Panc1 (cell line): ENCODE data around the gene ENOX1. TPM values are rescaled to one million over a fixed set of nuclear protein-coding genes. Genes with fewer than 3 reads are reported as not detected.
"Not testable (repeated sequence)": the region's sequence is repeated elsewhere in the genome, so short reads cannot be mapped to it uniquely, and the experiment has no call there.

Experiments used
- ATAC-seq: fragments of 200-7000 bp; cut with Tn5 transposase; 2 replicates; pipeline ENCODE4 v1.9.1; 2020; ENCODE audit warnings: mild to moderate bottlenecking, moderate library complexity
- BruUV-seq: library from RNA; stranded (reverse); fragments of 400-500 nt; replicated peaks from 2 replicates; lab custom pipeline; 2021; lab: Mats Ljungman, UMichigan
- CTCF ChIA-PET: fragments of 300-600 bp; sonication (Branson Sonifier 250); formaldehyde crosslinking; loops from one replicate; lab custom pipeline; 2022; ENCODE audit warnings: antibody characterized with exemption; lab: Charles Lee
- POLR2A ChIA-PET: fragments of 300-600 bp; sonication (Branson Sonifier 250); formaldehyde crosslinking; loops from one replicate; lab custom pipeline; 2022; ENCODE audit warnings: antibody characterized with exemption; lab: Charles Lee
- DNase-seq: peaks from one replicate; pipeline ENCODE4 v3.0.0-alpha.2; 2010; ENCODE audit warnings: low read depth, low spot score
- H3K27ac ChIP-seq: 2 replicates; pipeline ENCODE4 v1.5.1; 2011; ENCODE audit warnings: mild to moderate bottlenecking, low read length, inconsistent platforms
- H3K27me3 ChIP-seq: fragments of 200-500 bp; sonication (Bioruptor generic); 2 replicates; pipeline ENCODE4 v1.6.0; 2014; ENCODE audit warnings: low read length, inconsistent platforms; ENCODE audit not compliant: control insufficient read depth, insufficient read depth
- H3K36me3 ChIP-seq: fragments of 200-500 bp; sonication (Bioruptor generic); 2 replicates; pipeline ENCODE4 v1.5.1; 2014; ENCODE audit warnings: inconsistent platforms, mild to moderate bottlenecking, low read length, moderate library complexity; ENCODE audit not compliant: control insufficient read depth, insufficient read depth
- H3K4me1 ChIP-seq: 2 replicates; pipeline ENCODE4 v1.5.1; 2011; ENCODE audit warnings: inconsistent platforms, mild to moderate bottlenecking, low read length, moderate library complexity; ENCODE audit not compliant: control insufficient read depth, insufficient read depth
- H3K4me3 ChIP-seq, 2 experiments: 2 replicates each; pipeline ENCODE4 v1.5.1; 2011 to 2012; ENCODE audit warnings: low read depth in 2 of 2, low read length in 2 of 2, mild to moderate bottlenecking in 2 of 2, inconsistent platforms in 1 of 2, moderate library complexity in 1 of 2
- H3K9me3 ChIP-seq: fragments of 200-500 bp; sonication (Bioruptor generic); 2 replicates; pipeline ENCODE4 v1.5.1; 2014; ENCODE audit warnings: low read depth, mild to moderate bottlenecking, inconsistent platforms, low read length, moderate library complexity; ENCODE audit not compliant: control insufficient read depth, insufficient read depth
- POLR2AphosphoS5 ChIP-seq: IDR thresholded peaks from 2 replicates; pipeline ENCODE4 v1.6.1; 2012; ENCODE audit warnings: mild to moderate bottlenecking, low read depth, low read length, moderate library complexity
- SIN3A ChIP-seq: IDR thresholded peaks from 2 replicates; pipeline ENCODE4 v1.6.1; 2012; ENCODE audit warnings: low read depth, mild to moderate bottlenecking, low read length, moderate library complexity, borderline replicate concordance; ENCODE audit not compliant: insufficient read depth
- TCF7L2 ChIP-seq: IDR thresholded peaks from 2 replicates; pipeline ENCODE4 v1.6.1; 2011; ENCODE audit warnings: mild to moderate bottlenecking, low read depth, low read length, inconsistent platforms
- in situ Hi-C: cut with HindIII; loops from 2 replicates; pipeline ENCODE4 v1.10.0; 2016; ENCODE audit warnings: low sequenced_read_pairs, low pct_unique_long_range_greater_than_20kb
- intact Hi-C: fragments of 100-400 bp; cut with micrococcal nuclease; formaldehyde crosslinking; loops from one replicate; pipeline ENCODE4 v1.10.0; 2022; ENCODE audit not compliant: unreplicated experiment
- total RNA-seq: library from RNA; stranded (reverse); gene quantifications from one replicate; pipeline ENCODE4 v1.2.1, GENCODE V29; 2021; ENCODE audit not compliant: unreplicated experiment
- TF ChIP-seq, protein P1 (sequence below), 2 experiments: IDR thresholded peaks; 2 replicates each; pipeline ENCODE4 v1.6.1; 2011 to 2012; ENCODE audit warnings: low read depth in 2 of 2, control low read depth in 1 of 2, low read length in 1 of 2, mild to moderate bottlenecking in 1 of 2, moderate library complexity in 1 of 2; ENCODE audit not compliant: insufficient read depth in 1 of 2
- TF ChIP-seq, protein P2 (sequence below): fragments of 450-650 bp; IDR thresholded peaks from 2 replicates; pipeline ENCODE4 v1.5.1; 2017; ENCODE audit warnings: mild to moderate bottlenecking

Gene ENOX1
- total RNA-seq, 1 experiment from 2014 or later: 0.23 TPM

DNA sequence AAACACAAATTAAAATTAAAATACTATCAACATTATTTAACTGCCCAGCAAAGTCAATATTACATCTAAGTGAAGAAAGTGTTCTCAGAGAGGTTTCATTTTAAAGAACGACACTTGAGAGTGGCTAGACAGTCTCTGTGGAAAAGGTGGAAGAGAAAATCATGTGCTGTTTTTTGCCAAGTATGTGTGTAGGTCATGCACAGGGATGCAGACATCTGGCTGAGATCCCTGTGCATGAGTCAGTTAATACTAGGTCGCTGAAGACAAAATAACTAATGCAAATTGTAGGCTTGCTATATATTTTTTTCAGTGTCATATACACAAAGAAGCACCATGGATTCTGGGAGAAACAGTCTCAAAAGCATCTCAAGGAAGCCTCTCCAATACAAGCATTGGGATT, 44.3 kb upstream of the ENOX1 start:
- TF ChIP-seq, protein P1, sequence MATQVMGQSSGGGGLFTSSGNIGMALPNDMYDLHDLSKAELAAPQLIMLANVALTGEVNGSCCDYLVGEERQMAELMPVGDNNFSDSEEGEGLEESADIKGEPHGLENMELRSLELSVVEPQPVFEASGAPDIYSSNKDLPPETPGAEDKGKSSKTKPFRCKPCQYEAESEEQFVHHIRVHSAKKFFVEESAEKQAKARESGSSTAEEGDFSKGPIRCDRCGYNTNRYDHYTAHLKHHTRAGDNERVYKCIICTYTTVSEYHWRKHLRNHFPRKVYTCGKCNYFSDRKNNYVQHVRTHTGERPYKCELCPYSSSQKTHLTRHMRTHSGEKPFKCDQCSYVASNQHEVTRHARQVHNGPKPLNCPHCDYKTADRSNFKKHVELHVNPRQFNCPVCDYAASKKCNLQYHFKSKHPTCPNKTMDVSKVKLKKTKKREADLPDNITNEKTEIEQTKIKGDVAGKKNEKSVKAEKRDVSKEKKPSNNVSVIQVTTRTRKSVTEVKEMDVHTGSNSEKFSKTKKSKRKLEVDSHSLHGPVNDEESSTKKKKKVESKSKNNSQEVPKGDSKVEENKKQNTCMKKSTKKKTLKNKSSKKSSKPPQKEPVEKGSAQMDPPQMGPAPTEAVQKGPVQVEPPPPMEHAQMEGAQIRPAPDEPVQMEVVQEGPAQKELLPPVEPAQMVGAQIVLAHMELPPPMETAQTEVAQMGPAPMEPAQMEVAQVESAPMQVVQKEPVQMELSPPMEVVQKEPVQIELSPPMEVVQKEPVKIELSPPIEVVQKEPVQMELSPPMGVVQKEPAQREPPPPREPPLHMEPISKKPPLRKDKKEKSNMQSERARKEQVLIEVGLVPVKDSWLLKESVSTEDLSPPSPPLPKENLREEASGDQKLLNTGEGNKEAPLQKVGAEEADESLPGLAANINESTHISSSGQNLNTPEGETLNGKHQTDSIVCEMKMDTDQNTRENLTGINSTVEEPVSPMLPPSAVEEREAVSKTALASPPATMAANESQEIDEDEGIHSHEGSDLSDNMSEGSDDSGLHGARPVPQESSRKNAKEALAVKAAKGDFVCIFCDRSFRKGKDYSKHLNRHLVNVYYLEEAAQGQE (IDR thresholded peaks at IDR 0.05; ENCODE audit: insufficient read depth in 1 of 2, low read depth in 2 of 2, low read length in 1 of 2): no peak
- TF ChIP-seq, protein P2, sequence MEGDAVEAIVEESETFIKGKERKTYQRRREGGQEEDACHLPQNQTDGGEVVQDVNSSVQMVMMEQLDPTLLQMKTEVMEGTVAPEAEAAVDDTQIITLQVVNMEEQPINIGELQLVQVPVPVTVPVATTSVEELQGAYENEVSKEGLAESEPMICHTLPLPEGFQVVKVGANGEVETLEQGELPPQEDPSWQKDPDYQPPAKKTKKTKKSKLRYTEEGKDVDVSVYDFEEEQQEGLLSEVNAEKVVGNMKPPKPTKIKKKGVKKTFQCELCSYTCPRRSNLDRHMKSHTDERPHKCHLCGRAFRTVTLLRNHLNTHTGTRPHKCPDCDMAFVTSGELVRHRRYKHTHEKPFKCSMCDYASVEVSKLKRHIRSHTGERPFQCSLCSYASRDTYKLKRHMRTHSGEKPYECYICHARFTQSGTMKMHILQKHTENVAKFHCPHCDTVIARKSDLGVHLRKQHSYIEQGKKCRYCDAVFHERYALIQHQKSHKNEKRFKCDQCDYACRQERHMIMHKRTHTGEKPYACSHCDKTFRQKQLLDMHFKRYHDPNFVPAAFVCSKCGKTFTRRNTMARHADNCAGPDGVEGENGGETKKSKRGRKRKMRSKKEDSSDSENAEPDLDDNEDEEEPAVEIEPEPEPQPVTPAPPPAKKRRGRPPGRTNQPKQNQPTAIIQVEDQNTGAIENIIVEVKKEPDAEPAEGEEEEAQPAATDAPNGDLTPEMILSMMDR: no peak
- no peak for TF ChIP-seq SIN3A
- TF ChIP-seq POLR2AphosphoS5: no peak
- no peak for TF ChIP-seq TCF7L2
- in situ Hi-C loops (no loop called here), intact Hi-C loops (no loop called here)
- BruUV-seq: no TSS peak
- no peaks in the 10 kb centered on the region for H3K4me1 ChIP-seq
- no peak for DNase-seq
- H3K36me3 ChIP-seq: no peaks in the 10 kb centered on the region
- POLR2A ChIA-PET: no interaction called here
- CTCF ChIA-PET: no interaction called here
- ATAC-seq: no peak
- H3K27me3 ChIP-seq: no peaks in the 10 kb centered on the region
- no peak overlapping the region for H3K4me3 ChIP-seq
- no peaks in the 10 kb centered on the region for H3K9me3 ChIP-seq
- H3K27ac ChIP-seq: no peak overlapping the region

DNA sequence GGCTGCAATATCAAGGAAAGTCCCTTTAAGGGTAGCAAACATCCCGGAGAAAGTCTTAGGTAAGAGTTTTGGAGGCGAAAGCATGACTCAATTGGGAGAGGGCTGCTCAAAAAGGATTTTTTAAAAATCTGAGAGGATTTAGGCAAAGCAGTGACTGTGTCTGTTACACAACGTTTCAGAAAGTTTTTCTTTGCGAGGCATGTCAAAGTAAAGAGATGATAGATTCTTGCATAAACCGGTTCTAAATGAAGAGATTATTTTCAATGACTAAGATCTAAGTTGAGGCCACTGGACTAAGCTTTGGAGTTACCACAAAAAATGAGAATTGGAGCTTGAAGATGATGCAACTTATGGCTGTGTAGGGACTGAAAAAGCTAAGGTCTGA, 43.7 kb upstream of the ENOX1 start:
- DNase-seq (no peak), ATAC-seq (no peak)
- ChIA-PET POLR2A (no interaction called here), CTCF (no interaction called here)
- Histone ChIP-seq H3K4me3 (no peak overlapping the region), H3K4me1 (no peaks in the 10 kb centered on the region), H3K9me3 (no peaks in the 10 kb centered on the region), H3K27me3 (no peaks in the 10 kb centered on the region), H3K27ac (no peak overlapping the region), H3K36me3 (no peaks in the 10 kb centered on the region)
- TF ChIP-seq TCF7L2 (no peak), POLR2AphosphoS5 (no peak), SIN3A (no peak)
- TF ChIP-seq, protein P2: no peak
- TF ChIP-seq, protein P1 (IDR thresholded peaks at IDR 0.05; ENCODE audit: insufficient read depth in 1 of 2, low read depth in 2 of 2, low read length in 1 of 2): no peak
- BruUV-seq: no TSS peak
- in situ Hi-C loops (no loop called here), intact Hi-C loops (no loop called here)

DNA sequence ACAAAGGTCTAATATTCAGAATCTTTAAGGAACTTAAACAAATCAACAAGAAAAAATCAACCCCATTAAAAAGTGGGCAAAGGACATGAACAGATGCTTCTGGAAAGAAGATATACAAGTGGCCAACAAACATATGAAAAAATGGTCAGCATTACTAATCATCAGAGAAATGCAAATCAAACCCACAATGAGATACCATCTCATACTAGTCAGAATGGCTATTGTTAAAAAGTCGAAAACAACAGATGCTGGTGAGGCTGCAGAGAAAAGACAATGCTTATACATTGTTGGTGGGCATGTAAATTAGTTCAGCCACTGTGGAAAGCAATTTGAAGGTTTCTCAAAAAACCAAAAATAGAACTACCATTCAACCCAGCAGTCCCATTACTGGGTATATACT, 37.9 kb upstream of the ENOX1 start:
- ATAC-seq, BruUV-seq, POLR2A ChIA-PET, H3K4me3 ChIP-seq, CTCF ChIA-PET, H3K36me3 ChIP-seq, H3K4me1 ChIP-seq, intact Hi-C loops, DNase-seq, H3K9me3 ChIP-seq, H3K27me3 ChIP-seq, in situ Hi-C loops, H3K27ac ChIP-seq: not testable (repeated sequence)
